Bronchial epithelial cell (primary cell): ENCODE data around the gene CLSTN1. TPM values are rescaled to one million over a fixed set of nuclear protein-coding genes. Genes with fewer than 3 reads are reported as not detected.
"Not testable (repeated sequence)": the region's sequence is repeated elsewhere in the genome, so short reads cannot be mapped to it uniquely, and the experiment has no call there.

Experiments used
- DNase-seq: peaks from one replicate; pipeline ENCODE4 v3.0.0-alpha.2; 2010; ENCODE audit warnings: low read depth
- FAIRE-seq: peaks from 2 replicates; lab custom pipeline; 2011; peaks lifted over from hg19 to GRCh38; lab: Jason Lieb, UNC
- H3K27me3 ChIP-seq: 2 replicates; pipeline ENCODE4 v1.5.1; 2011; ENCODE audit warnings: low read length; ENCODE audit not compliant: control insufficient read depth, insufficient read depth
- H3K36me3 ChIP-seq: 2 replicates; pipeline ENCODE4 v1.5.1; 2011; ENCODE audit warnings: low read length; ENCODE audit not compliant: control insufficient read depth, insufficient read depth
- H3K4me3 ChIP-seq: 2 replicates; pipeline ENCODE4 v1.5.1; 2011; ENCODE audit warnings: mild to moderate bottlenecking, low read depth, low read length, control low read depth
- CTCF ChIP-seq: IDR thresholded peaks from 2 replicates; pipeline ENCODE4 v1.5.1; 2011; ENCODE audit warnings: mild to moderate bottlenecking, moderate library complexity, low read length, control low read depth, inconsistent platforms; ENCODE audit not compliant: insufficient read depth, severe bottlenecking
- total RNA-seq: library from RNA; depleted of rRNA; stranded (reverse); fragments of >200 nt; gene quantifications from 2 replicates; pipeline ENCODE4 v1.2.1, GENCODE V29; 2014

CLSTN1 gene
- total RNA-seq, 1 donor from 2014 or later: 142 TPM

DNA sequence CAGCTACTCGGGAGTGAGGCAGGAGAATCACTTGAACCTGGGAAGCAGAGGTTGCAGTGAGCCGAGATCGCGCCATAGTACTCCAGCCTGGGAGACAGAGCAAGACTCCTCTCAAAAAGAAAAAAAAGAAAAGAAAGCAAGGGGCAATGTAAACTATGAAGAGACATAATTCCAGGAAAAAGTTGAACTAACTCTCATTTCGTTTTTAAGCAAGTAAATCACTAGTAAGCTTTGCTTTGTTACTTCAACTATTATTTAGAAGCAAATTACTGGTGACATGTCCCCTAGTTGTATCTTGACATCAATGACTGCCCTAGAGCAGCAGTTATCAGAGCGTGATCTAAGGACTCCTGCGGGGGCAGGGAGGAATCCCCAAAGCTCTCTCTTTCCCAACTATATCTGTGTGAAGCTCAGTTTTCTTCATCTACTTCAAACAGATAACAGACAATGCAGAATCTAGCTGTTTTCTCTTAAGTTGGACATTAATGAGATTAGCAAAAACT lies 18.7 kb downstream of the CLSTN1 start:
- no peak for DNase-seq
- TF ChIP-seq CTCF: no peak
- FAIRE-seq: no peak
- no peaks in the 10 kb centered on the region for H3K27me3 ChIP-seq
- H3K4me3 ChIP-seq: no peak overlapping the region
- peaks cover 3% of the 10 kb centered on the region for H3K36me3 ChIP-seq

DNA sequence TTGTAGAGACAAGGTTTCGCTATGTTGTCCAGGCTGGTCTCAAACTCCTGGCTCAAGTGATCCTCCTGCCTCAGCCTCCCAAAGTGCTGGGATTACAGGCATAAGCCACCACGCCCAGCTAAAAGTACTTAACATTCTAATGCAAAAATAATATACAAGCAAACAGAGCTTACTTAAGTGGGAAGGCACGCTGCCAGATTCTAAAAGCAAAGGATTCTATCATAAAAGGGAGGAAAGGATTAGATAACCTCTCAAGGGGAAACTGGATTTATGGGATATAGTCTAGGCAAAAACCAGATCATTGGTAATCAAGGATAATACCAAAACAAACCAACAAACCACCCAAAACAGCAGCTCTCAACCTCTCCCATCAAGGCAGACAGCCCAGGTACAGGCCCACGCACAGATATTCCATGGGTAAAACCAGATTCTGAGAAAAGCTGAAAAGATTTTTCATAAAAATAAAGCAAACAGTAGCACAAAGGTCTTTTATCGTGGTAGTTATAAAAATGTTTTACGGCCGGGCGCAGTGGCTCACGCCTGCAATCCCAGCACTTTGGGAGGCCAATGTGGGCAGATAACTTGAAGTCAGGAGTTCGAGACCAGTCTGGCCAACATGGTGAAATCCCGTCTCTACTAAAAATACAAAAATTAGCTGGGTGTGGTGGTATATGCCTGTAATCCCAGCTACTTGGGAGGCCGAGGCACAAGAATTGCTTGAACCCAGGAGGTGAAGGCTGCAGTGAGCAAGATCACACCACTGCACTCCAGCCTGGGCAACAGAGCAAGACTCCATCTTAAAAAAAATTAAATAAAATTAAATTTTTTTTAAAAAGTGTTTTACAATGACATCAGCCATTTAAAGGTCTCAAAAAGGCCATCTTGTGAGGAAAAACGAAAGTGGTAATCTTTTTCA lies 20.5 kb downstream of the CLSTN1 start:
- not testable (repeated sequence) for H3K36me3 ChIP-seq, FAIRE-seq, H3K27me3 ChIP-seq, H3K4me3 ChIP-seq, DNase-seq

- FAIRE-seq (no peak), DNase-seq (no peak)
- Histone ChIP-seq H3K27me3 (no peaks in the 10 kb centered on the region), H3K4me3 (no peak overlapping the region), H3K36me3 (peaks cover 2% of the 10 kb centered on the region)
- no peak for TF ChIP-seq CTCF
Measured at GRCh38 chr1:9801909-9802308, 21.9 kb downstream of the CLSTN1 start.

DNA sequence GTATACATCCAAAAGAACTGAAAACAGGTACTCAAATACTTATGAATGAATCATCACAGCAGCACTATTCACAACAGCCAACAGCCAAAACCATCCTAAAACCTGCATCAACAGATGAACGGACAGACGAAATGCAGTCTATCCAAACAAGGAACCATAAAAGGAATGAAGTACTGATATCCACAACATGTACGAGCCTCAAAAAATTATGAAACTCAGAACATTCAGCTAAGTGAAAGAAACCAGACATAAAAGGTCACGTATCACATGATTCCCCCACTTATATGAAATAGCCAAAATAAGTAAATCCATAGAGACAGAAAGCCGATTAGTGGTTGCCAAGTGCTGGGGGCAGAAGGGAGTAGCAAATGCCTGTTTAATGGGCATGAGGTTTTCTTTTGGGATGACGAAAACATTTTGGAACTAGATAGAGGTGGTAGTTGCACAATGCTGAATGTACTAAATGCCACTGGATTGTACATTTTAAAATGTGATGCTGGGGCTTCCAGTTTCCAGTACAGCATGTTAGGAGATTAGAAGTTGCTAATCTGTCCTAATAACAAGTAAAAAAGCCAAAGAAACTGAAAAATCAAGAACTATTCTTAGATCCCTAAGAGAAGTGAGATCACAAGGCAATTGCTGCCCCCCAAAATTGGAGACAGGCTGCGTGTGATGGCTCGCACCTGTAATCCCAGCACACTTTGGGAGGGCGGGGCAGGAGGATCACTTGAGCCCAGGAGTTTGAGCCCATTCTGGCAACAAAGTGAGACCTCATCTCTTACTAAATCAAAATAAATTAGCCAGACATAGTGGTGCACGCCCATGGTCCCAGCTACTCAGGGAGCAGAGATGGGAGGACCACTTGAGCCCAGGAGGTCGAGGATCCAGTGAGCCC lies 25.3 kb downstream of the CLSTN1 start:
- no peak for TF ChIP-seq CTCF

GRCh38 chr1:9797049-9797448 lies 26.7 kb downstream of the CLSTN1 start:
- FAIRE-seq: no peak

More for the DNA sequence above, 25.3 kb downstream of the CLSTN1 start:
- Histone ChIP-seq H3K4me3 (no peak overlapping the region), H3K27me3 (no peaks in the 10 kb centered on the region), H3K36me3 (peaks cover 3% of the 10 kb centered on the region)
- DNase-seq: peak; percentile 43
- no peak for FAIRE-seq

More at GRCh38 chr1:9797049-9797448, 26.7 kb downstream of the CLSTN1 start:
- no peak for TF ChIP-seq CTCF
- no peak overlapping the region for H3K4me3 ChIP-seq
- H3K36me3 ChIP-seq: peaks cover 3% of the 10 kb centered on the region
- no peak for DNase-seq
- H3K27me3 ChIP-seq: no peaks in the 10 kb centered on the region
